Esophagus muscularis mucosa (tissue), 4 donors: Measurements from ENCODE around the gene TMEM69.

ENCODE experiments used
- EP300 ChIP-seq: sonication (generic); formaldehyde crosslinking; IDR thresholded peaks from one replicate; pipeline ENCODE4 v1.6.1; 2017; ENCODE audit warnings: antibody characterized with exemption
- POLR2A ChIP-seq: fragments of 450-650 bp; IDR thresholded peaks from one replicate; pipeline ENCODE4 v1.6.1; 2017; ENCODE audit warnings: antibody characterized with exemption, moderate library complexity, mild to moderate bottlenecking, low read depth
- TF ChIP-seq, protein P1 (sequence below), 3 experiments: fragments of 200-600 bp in 2 of 3; fragments of 450-650 bp in 1 of 3; sonication (generic) in 2 of 3; IDR thresholded peaks; one replicate each; pipeline ENCODE4 v1.5.1; 2017 to 2019; ENCODE audit warnings: antibody characterized with exemption in 3 of 3, mild to moderate bottlenecking in 2 of 3, moderate library complexity in 1 of 3

DNA sequence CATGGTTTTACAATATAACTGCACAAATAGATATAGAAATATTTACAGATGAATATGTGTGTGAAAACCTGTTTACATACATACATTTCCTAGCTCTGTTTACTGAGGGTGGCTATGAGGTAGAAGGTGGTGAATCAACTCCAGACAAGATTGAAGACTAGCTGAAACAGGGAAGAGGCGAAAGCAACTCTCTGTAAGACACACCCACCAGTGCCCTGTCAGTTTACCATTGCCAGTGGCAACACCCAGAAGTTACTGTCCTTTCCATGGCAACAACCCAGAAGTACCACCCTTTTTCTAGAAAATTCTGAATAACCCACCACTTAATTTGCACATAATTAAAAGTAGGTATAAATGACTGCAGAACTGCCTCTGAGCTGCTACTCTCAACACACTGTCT, 16.7 kb downstream of the TMEM69 start:
- TF ChIP-seq, protein P1, sequence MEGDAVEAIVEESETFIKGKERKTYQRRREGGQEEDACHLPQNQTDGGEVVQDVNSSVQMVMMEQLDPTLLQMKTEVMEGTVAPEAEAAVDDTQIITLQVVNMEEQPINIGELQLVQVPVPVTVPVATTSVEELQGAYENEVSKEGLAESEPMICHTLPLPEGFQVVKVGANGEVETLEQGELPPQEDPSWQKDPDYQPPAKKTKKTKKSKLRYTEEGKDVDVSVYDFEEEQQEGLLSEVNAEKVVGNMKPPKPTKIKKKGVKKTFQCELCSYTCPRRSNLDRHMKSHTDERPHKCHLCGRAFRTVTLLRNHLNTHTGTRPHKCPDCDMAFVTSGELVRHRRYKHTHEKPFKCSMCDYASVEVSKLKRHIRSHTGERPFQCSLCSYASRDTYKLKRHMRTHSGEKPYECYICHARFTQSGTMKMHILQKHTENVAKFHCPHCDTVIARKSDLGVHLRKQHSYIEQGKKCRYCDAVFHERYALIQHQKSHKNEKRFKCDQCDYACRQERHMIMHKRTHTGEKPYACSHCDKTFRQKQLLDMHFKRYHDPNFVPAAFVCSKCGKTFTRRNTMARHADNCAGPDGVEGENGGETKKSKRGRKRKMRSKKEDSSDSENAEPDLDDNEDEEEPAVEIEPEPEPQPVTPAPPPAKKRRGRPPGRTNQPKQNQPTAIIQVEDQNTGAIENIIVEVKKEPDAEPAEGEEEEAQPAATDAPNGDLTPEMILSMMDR (IDR thresholded peaks at IDR 0.05), result no peak
- no peak for TF ChIP-seq POLR2A
- TF ChIP-seq EP300, result no peak
